Measurements from ENCODE around the gene MYO1F.
A peak's percentile ranks its signal among the peaks of the same experiment; 100 is the strongest.

Gene MYO1F

DNA sequence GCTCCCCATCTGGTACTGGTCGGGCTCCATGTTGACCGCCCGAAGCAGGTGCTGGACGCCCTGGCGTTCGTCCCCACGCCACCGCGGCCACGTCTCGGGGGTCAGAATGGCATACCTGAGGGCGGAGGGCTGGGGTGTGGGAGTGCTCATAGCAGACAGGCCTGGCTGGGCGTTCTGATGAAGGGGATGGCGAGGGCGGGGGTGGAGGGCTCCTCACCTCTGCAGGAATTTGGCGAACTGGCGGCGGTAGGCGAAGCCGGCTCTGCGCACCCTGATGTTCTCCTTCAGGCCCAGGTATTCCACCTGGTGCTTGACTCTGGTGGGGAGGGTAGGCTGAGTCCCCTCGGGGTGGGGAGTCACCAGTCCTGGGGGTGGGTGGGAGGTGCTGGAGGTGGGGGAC lies 41.0 kb downstream of the MYO1F start:
- H3K4me1 ChIP-seq (ENCODE audit: control insufficient read depth, insufficient read depth, low read length, unreplicated experiment): peaks cover 2% of the 10 kb centered on the region

DNA sequence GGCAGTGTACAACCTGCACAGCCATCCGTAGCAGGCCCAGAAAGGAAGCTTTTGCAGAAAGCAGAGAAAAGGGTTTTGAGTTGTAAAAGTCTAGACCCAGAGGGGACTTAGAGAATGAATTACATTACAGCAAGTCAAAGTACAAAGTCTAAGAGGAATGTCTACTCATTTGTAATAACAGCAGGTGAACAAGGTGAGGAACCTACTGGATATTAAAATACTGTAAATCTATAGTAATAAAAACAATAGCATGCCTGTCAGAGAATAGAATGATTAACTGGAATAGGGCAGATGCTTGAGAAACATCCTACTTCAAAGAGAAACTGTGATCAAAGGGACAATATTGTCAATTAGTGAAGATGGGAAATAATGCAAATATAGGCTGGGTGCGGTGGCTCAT lies 45.0 kb downstream of the MYO1F start:
- Histone ChIP-seq H3K36me3 (ENCODE audit: insufficient read depth, low read length) (no peaks in the 10 kb centered on the region), H2AFZ (ENCODE audit: low read length, unreplicated experiment) (no peak overlapping the region), H3K27me3 (ENCODE audit: insufficient read depth, low read length) (no peaks in the 10 kb centered on the region), H3K4me1 (ENCODE audit: control insufficient read depth, insufficient read depth, low read length, unreplicated experiment) (no peaks in the 10 kb centered on the region), H3K79me2 (ENCODE audit: control insufficient read depth, insufficient read depth, low read length, unreplicated experiment) (peaks cover 2% of the 10 kb centered on the region), H3K27ac (ENCODE audit: low read depth, low read length) (no peak overlapping the region), H3K4me3 (ENCODE audit: low read depth, low read length) (no peak overlapping the region)

More for the DNA sequence above, 41.0 kb downstream of the MYO1F start:
- Histone ChIP-seq H3K36me3 (ENCODE audit: insufficient read depth, low read length) (no peaks in the 10 kb centered on the region), H3K4me3 (ENCODE audit: low read depth, low read length) (no peak overlapping the region), H2AFZ (ENCODE audit: low read length, unreplicated experiment) (no peak overlapping the region), H3K27ac (ENCODE audit: low read depth, low read length) (no peak overlapping the region), H3K27me3 (ENCODE audit: insufficient read depth, low read length) (no peaks in the 10 kb centered on the region), H3K79me2 (ENCODE audit: control insufficient read depth, insufficient read depth, low read length, unreplicated experiment) (no peaks in the 10 kb centered on the region)

DNA sequence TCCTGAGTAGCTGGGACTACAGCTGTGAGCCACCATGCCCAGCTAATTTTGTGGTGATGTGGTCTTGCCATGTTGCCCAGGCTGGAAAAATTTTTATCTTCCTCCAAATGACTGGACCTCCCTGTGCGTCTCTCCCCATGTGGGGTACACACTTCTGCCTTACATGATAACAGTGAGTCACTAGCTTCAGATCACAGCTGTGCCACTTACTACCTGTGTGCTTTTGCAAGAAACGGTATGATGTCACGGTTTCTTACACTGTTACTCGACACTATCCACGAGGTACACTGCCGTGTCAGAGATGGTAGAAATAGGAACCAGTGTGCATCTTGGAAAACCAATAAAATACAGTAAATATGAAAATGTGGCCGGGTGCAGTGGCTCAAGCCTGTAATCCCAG lies 45.8 kb downstream of the MYO1F start:
- no peaks in the 10 kb centered on the region for H3K4me1 ChIP-seq (ENCODE audit: control insufficient read depth, insufficient read depth, low read length, unreplicated experiment)
- no peak overlapping the region for H3K27ac ChIP-seq (ENCODE audit: low read depth, low read length)
- no peaks in the 10 kb centered on the region for H3K27me3 ChIP-seq (ENCODE audit: insufficient read depth, low read length)
- H3K36me3 ChIP-seq (ENCODE audit: insufficient read depth, low read length): no peaks in the 10 kb centered on the region
- no peak overlapping the region for H3K4me3 ChIP-seq (ENCODE audit: low read depth, low read length)
- no peak overlapping the region for H2AFZ ChIP-seq (ENCODE audit: low read length, unreplicated experiment)
- H3K79me2 ChIP-seq (ENCODE audit: control insufficient read depth, insufficient read depth, low read length, unreplicated experiment): peaks cover 2% of the 10 kb centered on the region

DNA sequence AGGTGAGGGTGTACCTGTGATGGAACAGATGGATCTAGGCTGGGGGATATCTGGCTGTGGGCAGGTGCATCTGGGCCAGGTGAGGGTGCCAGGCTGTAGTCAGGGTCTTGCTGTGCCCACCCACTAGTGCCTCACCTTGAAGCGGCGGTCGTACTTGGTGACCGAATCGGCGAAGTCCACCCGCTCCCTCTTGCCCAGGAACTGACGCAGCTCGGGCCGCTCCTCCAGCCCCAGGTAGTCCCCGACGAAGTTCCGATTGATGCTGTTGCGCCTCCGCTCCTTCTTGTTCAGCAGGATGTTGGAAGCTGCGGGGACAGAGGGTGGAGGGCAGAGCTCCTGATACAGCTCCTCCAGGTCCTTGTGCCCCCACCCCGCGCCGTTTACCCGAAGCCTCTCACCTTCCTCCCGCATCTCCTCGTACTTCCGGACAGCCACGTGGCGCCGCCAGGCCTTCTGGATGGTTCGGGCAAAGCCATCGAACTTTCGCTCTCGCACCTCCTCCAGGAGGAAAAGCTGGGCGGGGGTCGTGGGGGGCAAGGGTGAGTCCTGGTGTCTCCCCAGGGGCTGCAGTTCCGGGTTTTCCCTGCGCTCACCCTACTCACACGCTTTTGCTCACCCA lies 47.1 kb downstream of the MYO1F start:
- Histone ChIP-seq H2AFZ (ENCODE audit: low read length, unreplicated experiment) (no peak overlapping the region), H3K79me2 (ENCODE audit: control insufficient read depth, insufficient read depth, low read length, unreplicated experiment) (peaks cover 2% of the 10 kb centered on the region), H3K4me1 (ENCODE audit: control insufficient read depth, insufficient read depth, low read length, unreplicated experiment) (no peaks in the 10 kb centered on the region), H3K27me3 (ENCODE audit: insufficient read depth, low read length) (no peaks in the 10 kb centered on the region), H3K4me3 (ENCODE audit: low read depth, low read length) (no peak overlapping the region), H3K27ac (ENCODE audit: low read depth, low read length) (no peak overlapping the region), H3K36me3 (ENCODE audit: insufficient read depth, low read length) (no peaks in the 10 kb centered on the region)

DNA sequence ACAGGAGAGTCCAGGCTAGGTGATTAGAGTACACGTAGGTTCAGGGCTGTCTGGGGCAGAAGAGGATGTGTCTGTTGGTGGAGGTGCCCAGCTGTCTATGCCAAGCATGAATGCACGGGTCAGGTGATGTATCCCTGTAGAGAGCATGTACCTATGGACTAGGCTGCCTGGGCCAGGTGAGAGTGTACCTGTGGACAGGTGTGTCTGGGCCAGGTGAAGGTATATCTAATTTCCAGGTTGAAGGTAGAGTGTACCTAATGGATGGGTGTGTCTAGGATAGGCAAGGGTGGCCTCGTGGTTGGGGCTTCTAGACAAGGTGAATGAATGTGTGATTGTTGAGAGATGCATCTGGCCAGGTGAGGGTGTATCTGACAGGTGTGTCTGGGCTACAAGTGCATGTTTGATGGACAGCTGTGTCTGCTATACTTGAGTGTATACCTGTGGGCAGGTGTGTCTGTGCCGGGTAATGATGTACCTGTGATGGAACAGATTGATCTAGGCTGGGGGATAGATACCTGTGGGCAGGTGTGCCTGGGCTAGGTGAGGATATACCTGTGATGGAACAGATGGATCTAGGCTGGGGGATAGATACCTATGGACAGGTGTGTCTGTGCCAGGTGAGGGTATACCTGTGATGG lies 47.8 kb downstream of the MYO1F start:
- H3K27ac ChIP-seq (ENCODE audit: low read depth, low read length): no peak overlapping the region
- no peaks in the 10 kb centered on the region for H3K4me1 ChIP-seq (ENCODE audit: control insufficient read depth, insufficient read depth, low read length, unreplicated experiment)
- no peak overlapping the region for H3K4me3 ChIP-seq (ENCODE audit: low read depth, low read length)
- H3K27me3 ChIP-seq (ENCODE audit: insufficient read depth, low read length): no peaks in the 10 kb centered on the region
- H2AFZ ChIP-seq (ENCODE audit: low read length, unreplicated experiment): no peak overlapping the region
- no peaks in the 10 kb centered on the region for H3K36me3 ChIP-seq (ENCODE audit: insufficient read depth, low read length)
- peaks cover 2% of the 10 kb centered on the region for H3K79me2 ChIP-seq (ENCODE audit: control insufficient read depth, insufficient read depth, low read length, unreplicated experiment)

DNA sequence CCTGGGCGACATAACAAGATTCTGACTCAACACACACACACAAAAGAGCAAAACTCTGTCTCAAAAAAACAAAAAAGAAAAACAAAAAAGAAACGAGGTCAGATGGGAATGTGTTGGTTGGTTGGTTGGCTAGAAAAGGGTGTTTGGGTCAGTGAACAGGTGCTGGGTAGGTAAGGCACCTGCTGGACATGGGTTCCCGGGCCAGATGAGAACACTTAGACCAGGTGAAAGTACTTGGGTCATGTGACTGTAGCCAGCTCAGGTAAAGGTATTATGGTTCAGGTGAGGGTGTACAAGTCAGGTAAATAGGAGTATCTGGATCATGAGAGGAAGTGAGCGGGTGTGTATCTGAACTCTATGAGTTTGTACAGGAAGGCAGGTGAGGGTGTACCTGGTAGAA lies 48.7 kb downstream of the MYO1F start:
- Histone ChIP-seq H3K27me3 (ENCODE audit: insufficient read depth, low read length) (no peaks in the 10 kb centered on the region), H3K4me1 (ENCODE audit: control insufficient read depth, insufficient read depth, low read length, unreplicated experiment) (no peaks in the 10 kb centered on the region)

DNA sequence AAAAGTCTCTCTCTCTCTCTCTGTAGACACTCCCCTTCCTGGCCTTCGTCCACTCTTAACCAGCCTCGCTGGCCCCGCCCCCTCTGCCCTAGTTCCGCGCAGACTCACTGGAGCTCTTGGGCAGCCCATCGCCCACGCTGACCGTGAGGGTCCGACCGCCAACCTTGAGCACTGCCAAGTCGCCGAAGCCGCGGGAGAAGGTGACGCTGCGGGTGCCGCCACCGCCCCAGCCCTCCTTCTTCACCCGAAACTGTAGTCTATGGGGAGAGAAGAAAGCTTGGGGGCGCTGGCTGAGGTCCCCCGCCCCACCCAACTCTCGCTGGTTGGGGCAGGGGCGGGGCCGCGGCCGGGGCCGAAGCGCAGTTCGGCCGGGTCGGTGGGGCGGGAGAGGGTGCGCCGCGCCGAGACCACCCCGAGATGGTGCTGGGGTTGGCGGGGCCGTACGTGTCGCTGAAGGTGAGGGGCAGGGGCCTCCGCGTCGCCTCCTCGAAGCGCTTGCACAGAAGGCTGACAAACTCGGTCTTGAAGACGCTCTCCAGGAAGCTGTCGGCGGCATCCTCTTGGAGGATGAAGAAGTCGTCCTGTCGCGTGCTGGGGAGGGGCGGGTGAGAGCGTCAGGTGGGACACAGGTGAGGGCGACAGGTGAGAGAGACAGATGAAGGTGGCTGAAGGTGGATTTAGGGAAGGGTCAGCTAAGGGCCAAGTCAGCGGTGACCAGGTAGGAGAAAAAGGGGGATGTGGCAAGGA lies 50.7 kb downstream of the MYO1F start:
- Histone ChIP-seq H3K36me3 (ENCODE audit: insufficient read depth, low read length) (no peaks in the 10 kb centered on the region), H3K27ac (ENCODE audit: low read depth, low read length) (peak overlapping the region; percentile 77), H3K79me2 (ENCODE audit: control insufficient read depth, insufficient read depth, low read length, unreplicated experiment) (peaks cover 2% of the 10 kb centered on the region), H3K27me3 (ENCODE audit: insufficient read depth, low read length) (no peaks in the 10 kb centered on the region), H3K4me3 (ENCODE audit: low read depth, low read length) (peak overlapping the region; percentile 97), H2AFZ (ENCODE audit: low read length, unreplicated experiment) (peak overlapping the region; percentile 93), H3K4me1 (ENCODE audit: control insufficient read depth, insufficient read depth, low read length, unreplicated experiment) (no peaks in the 10 kb centered on the region)

More for the DNA sequence above, 48.7 kb downstream of the MYO1F start:
- Histone ChIP-seq H3K79me2 (ENCODE audit: control insufficient read depth, insufficient read depth, low read length, unreplicated experiment) (peaks cover 2% of the 10 kb centered on the region), H2AFZ (ENCODE audit: low read length, unreplicated experiment) (no peak overlapping the region), H3K36me3 (ENCODE audit: insufficient read depth, low read length) (no peaks in the 10 kb centered on the region), H3K27ac (ENCODE audit: low read depth, low read length) (no peak overlapping the region), H3K4me3 (ENCODE audit: low read depth, low read length) (no peak overlapping the region)

DNA sequence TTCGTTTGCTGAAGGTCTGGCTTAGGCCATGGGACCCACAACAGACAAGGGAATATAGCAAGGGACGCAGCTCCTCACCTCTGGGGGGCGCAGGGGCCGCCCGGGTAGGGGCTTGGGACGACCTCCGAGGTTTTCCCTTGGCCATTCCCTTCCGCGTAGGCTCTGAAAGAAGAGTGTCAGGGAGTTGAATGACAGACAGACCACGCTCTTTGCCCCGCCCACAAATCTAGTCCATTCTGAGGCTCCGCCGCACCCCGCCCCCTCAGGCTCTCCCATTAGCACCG lies 51.9 kb downstream of the MYO1F start:
- no peaks in the 10 kb centered on the region for H3K27me3 ChIP-seq (ENCODE audit: insufficient read depth, low read length)
- 0 out of 2 replicates have a peak overlapping the region, but pooled peaks have one; percentile 19 for H3K27ac ChIP-seq (ENCODE audit: low read depth, low read length)
- no peaks in the 10 kb centered on the region for H3K4me1 ChIP-seq (ENCODE audit: control insufficient read depth, insufficient read depth, low read length, unreplicated experiment)
- H2AFZ ChIP-seq (ENCODE audit: low read length, unreplicated experiment): peak overlapping the region; percentile 64
- no peaks in the 10 kb centered on the region for H3K36me3 ChIP-seq (ENCODE audit: insufficient read depth, low read length)
- peaks cover 2% of the 10 kb centered on the region for H3K79me2 ChIP-seq (ENCODE audit: control insufficient read depth, insufficient read depth, low read length, unreplicated experiment)
- H3K4me3 ChIP-seq (ENCODE audit: low read depth, low read length): peak overlapping the region; percentile 73

DNA sequence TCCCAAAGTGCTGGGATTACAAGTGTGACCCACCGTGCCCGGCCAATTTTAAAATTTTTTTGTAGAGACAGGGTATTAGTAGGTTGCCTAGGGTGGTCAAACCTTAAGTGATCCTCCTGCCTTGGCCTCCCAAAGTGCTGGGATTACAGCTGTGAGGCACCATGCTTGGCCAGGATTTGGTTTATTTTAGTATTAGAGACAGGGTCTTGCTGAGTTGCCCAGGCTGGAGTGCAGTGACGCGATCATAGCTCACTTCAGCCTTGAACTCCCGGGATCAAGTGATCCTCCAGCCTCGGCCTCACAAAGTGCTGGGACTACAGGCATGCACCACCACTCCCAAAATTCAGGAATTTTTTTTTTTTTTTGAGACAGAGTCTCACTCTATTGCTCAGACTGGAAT lies 57.9 kb downstream of the MYO1F start:
- H3K36me3 ChIP-seq (ENCODE audit: insufficient read depth, low read length): no peaks in the 10 kb centered on the region
- H3K27ac ChIP-seq (ENCODE audit: low read depth, low read length): no peak overlapping the region
- H3K27me3 ChIP-seq (ENCODE audit: insufficient read depth, low read length): no peaks in the 10 kb centered on the region
- no peak overlapping the region for H2AFZ ChIP-seq (ENCODE audit: low read length, unreplicated experiment)
- no peak overlapping the region for H3K4me3 ChIP-seq (ENCODE audit: low read depth, low read length)
- no peaks in the 10 kb centered on the region for H3K79me2 ChIP-seq (ENCODE audit: control insufficient read depth, insufficient read depth, low read length, unreplicated experiment)
- H3K4me1 ChIP-seq (ENCODE audit: control insufficient read depth, insufficient read depth, low read length, unreplicated experiment): peaks cover 7% of the 10 kb centered on the region

DNA sequence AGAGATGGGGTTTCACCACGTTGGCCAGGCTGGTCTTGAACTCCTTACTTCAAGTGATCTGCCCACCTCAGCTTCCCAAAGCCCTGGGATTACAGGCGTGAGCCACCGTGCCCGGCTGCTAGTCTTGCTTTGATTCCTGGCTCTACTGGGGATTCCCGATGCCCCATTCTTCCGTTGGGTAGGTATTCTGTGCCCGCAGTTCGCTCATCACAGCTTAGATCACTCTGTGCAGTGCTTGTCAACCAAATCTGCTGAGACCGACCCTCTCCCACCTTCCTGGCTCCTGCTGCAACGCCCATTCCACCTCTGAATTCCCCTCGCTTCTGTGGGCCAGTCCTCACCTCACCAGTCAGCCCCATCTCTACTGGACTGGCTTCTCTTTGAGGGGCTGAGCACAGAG lies 58.7 kb downstream of the MYO1F start:
- Histone ChIP-seq H3K79me2 (ENCODE audit: control insufficient read depth, insufficient read depth, low read length, unreplicated experiment) (no peaks in the 10 kb centered on the region), H2AFZ (ENCODE audit: low read length, unreplicated experiment) (no peak overlapping the region), H3K27ac (ENCODE audit: low read depth, low read length) (peak overlapping the region; percentile 79; the same call in 1 of the 2 replicates), H3K4me1 (ENCODE audit: control insufficient read depth, insufficient read depth, low read length, unreplicated experiment) (peaks cover 7% of the 10 kb centered on the region), H3K27me3 (ENCODE audit: insufficient read depth, low read length) (no peaks in the 10 kb centered on the region), H3K4me3 (ENCODE audit: low read depth, low read length) (no peak overlapping the region), H3K36me3 (ENCODE audit: insufficient read depth, low read length) (no peaks in the 10 kb centered on the region)

Measured in ACC112 (cell line).